AG08395 (cell line): ENCODE results near the gene AHNAK2.

Source experiments
- DNase-seq: peaks from one replicate; pipeline ENCODE4 v3.0.0; 2012; ENCODE audit warnings: mixed read lengths, low spot score

The AHNAK2 gene

DNA sequence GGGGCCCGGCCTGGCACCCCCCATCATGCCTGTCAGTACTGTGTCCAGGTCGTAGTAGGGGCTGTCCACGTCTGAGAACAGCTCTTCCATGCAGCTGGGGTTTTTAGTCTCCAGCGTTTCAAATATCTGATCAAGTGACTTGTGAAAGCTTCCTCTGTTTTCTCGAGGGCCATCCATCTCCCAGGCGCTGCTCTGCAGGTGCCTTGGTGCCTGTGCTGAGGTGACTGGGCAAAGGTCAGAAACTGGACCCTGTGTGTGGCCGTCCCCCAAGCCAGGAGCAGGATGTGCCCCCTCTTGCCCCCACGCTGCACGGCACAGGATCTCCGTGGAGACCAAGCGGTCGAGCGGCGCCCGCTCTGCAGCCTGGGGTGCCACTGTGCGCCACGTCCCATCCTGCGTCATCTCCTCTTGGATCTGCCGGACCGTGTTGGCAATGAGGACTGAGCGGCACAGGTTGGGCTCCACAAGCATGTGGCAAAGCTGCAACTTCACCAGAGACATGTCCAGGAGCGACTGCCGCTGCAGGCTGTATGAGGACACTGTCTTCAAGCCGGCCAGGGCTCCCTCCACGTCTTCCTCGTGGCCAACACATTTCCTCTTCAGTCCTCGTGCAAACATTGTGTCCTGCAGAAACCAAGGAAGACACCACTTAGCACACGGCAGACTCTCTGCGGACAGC lies 33.3 kb upstream of the AHNAK2 start:
- DNase-seq, result no peak

- DNase-seq, result no peak
These were observed 32.7 kb upstream of the AHNAK2 start for GRCh38 chr14:105010891-105011291.

- no peak for DNase-seq
These were observed 31.9 kb upstream of the AHNAK2 start for GRCh38 chr14:105010106-105010505.

GRCh38 chr14:105007593-105008264 lies 29.6 kb upstream of the AHNAK2 start:
- DNase-seq, result no peak

- DNase-seq, result no peak
These were observed 28.8 kb upstream of the AHNAK2 start for GRCh38 chr14:105006831-105007592.

DNA sequence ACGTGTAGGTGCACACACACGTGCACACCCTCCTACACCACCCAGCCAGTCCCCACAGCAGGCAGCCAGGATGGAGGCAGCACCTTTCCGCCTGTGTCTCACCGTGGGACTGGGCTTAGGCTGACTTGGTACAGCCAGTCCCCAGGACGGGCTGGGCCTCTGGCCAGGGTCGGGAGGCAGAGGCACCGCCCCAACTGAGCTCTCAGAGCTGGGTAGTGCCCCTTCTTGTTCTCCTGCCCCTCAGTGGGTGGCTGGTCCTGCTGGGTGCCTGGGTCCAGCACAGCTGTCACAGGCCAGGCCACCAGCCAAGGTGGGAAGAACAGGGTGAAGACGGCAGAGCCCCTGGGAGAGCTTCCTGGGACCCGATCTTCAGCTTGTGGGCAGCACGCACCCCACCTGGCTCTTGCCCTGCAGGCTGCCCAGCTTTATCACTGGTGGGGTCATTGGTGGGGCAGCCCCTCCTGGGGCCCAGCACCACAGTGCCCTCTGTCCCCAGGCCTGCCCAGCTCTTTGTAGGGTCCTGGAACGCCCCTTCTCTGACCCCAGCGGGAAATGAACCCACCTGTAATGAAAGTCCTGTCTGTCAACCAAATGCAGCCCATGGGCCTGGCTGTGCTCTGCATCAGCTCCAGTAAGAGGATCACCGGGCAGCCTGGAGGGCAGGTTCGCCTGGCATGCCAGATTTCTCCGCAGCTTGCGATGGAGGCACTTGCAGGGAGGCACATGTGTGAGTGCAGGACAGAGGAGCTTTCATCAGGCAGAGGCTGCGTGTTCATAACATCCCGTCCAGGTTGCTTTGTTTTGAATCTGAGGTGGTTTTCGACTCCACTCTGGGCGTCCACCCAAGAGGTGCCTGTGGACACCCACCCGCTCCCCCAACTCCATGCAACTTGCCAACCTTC lies 28.0 kb upstream of the AHNAK2 start:
- DNase-seq, result no peak

DNA sequence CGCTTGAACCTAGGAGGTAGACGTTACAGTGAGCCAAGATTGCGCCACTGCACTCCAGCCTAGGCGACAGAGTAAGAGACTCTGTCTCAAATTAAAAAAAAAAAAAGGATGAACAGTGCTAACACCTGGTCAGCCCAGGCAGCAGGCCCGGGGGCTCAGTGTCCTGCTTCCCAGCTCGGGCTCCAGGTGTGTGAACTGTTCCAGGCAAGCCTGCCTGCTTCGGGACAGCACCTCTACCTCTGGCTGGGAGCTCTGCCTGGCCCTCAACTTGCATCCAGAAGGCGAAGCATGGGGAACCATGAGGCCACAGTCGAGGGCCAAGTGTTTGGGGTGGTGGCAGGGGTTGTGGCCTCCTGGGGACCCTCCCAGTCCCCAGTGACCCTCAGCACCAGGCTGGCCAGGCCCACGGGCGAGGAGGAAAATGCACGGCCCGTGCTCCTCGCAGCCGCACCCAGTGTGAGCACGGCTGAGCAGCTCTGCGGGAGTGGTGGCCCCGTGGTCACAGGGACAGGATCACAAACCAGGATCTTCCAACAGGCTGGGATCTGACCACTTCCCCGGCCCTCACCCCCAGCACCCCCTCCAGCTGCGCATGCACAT lies 27.3 kb upstream of the AHNAK2 start:
- no peak for DNase-seq

DNA sequence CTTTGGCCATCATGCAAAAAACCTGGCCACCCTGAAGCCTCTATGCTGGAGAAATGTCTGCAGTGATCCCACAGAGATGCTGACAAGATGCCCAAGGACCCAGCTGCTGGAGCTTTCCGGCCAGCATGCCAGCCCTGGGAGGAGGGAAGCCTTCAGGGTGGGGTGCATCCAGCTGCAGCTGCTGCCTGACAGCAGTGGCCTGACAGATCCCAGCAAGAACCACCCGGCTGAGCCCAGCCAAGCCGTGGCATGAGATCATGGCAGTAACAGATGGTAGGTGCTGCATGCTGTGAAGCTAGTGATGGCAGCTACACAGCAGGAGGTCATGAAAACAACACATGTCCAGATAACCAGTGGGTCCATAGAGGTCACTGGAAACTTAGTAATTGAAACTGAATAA lies 21.2 kb upstream of the AHNAK2 start:
- DNase-seq, result no peak

GRCh38 chr14:104998801-104999200 lies 20.6 kb upstream of the AHNAK2 start:
- DNase-seq, result no peak

DNA sequence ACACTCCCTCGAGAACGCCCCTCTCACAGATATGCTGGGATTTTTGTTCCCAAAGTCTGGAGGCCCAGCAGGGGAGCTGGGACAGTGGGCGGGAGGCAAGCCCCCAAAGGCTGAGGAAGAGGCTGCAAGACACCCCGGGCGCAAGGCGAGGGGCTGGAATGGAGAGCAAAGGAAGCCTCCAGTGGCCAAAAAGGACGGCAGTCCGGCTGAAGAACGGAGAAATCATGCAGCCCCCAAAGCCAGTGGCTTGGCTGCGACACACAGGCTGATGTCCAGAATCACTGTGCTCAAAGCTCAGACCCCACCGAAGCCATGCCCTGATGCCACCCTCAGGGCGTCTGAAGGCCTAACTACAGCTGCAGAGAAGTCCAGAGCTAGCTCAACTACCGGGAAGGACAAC lies 18.3 kb upstream of the AHNAK2 start:
- DNase-seq, result no peak

DNA sequence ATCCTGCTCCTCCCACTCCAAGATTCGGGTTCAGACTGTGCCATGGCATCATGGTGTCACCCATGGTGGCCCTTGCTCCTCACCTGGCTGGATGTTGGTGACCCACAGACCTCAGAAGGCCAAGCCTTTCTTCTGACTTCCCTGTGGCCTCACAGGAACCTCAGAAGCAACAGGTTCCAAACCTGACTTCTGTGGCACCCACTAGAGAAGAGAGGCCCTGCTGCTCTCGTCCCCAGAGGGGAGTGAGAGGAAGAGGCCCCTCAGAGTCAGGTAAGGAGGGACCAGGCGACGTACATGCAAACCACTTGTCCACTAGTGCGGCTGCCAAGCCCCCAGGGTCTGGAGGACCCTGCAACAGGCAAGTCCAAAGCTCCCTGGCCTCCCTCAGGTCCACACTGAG lies 17.9 kb upstream of the AHNAK2 start:
- no peak for DNase-seq

- no peak for DNase-seq
These were observed 16.8 kb upstream of the AHNAK2 start for GRCh38 chr14:104994978-104995377.

DNA sequence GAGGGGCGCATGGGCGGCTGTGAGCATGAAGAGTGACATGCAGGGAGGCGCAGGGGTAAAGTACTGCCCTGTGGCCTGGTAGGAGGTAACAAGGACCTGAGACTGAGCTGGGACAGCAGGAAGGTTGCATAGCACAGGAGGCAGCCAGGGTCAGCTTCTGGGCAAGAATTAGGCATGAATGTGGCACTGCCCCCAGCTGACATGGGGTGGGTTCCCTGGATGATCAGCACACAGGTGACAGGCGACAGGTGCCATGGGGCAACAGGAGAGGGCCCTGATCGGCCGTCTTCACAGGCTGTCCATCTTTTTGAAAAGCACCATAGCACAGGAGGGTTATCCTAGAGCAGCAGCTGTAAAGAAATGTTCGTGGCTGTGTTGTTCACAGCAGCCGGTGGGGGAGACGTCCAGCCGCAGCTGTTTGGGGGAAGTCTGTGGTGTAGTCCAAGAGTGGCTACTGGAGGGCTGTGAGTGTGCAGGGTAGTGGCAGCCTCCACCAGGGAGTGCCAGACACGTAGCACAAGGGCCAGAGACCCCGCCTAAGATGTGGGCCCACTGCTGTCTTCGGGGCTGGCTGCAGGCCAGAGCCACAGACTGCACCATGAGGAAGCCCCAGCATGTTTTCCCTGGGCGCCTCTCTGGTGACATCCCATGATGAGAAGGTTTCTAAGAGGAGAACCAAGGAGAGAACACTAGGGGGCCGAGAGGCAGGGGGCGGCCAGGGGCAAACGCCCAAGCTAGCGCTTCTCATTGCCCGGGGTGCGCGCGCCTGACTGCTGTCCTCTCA lies 15.8 kb upstream of the AHNAK2 start:
- DNase-seq, result no peak

DNA sequence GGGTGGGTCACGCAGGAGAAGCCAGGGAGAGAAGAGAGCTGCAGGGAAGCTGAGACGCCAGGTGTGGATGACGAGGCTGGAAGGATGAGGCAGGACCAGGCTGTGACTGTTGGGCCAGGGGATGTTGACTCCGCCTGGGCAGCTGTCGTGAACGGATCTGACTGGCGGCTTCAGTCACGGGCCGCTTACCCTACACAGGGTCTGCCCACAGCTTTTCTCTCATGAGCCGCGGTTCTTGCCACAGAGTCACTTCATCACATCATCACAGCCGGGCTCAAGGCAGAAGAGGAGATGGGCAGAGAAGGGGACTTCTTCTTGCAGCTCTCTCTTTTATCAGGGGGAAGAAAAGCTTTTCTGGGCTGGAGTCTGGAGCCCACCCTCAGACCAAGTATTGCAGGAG lies 15.1 kb upstream of the AHNAK2 start:
- DNase-seq, result no peak

GRCh38 chr14:104992501-104992900 lies 14.3 kb upstream of the AHNAK2 start:
- DNase-seq, result no peak

DNA sequence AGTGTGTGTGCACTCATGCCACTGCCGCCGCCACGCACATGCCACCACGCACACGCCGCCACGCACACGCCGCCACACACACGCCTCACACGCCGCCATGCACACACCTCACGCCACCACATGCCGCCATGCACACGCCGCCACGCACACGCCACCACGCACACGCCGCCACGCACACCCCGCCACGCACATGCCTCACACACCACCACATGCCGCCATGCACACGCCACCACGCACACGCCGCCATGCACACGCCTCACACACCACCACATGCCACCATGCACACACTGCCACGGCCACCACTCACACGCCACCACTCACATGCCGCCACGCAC lies 13.7 kb upstream of the AHNAK2 start:
- no peak for DNase-seq

DNA sequence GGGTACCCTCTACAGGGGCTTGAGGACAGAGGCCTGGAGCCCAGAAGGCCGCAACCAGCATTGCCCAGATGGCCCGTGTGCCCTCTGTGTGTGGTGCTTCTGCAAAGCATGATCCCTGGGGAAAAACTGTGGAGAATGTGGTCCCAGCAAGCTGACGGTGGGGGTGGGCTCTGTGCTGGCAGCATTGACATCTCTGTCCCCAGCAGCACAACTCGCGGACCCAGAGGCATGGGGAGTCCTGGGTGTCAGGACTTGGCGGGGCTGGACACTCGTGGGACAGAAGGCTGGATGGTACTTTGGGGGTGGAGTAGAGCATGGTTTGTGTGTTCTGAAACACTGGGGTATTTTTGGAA lies 11.8 kb upstream of the AHNAK2 start:
- DNase-seq, result no peak

GRCh38 chr14:104989236-104989950 lies 11.2 kb upstream of the AHNAK2 start:
- DNase-seq, result no peak

GRCh38 chr14:104986487-104987164 lies 8.5 kb upstream of the AHNAK2 start:
- no peak for DNase-seq
